HG03571 (cell line): Measurements from ENCODE around the gene SSX2IP.

Experiments
- ATAC-seq: cut with Tn5 transposase; IDR thresholded peaks from one replicate; pipeline ENCODE4 v1.9.1; 2021; ENCODE audit not compliant: unreplicated experiment

The SSX2IP gene

DNA sequence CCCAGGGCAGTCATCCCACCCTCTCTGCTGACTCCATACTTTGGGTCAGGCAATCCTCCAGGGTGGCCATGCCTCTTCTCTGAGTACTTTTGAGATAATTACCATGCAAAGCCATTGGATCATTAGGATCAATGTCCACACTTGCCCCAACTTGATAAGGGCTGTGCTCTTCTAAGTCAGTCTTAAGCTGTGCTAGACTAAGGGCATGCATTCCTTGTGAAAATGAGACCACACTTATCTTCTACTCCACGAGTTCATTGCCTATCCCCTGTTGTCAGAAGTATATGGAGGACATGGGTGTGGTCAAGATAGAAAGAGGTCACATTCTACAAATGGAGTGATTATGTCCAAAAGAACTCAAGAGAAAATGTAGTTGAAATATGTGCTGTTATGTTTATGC, 18.9 kb upstream of the SSX2IP start:
- no peak for ATAC-seq

DNA sequence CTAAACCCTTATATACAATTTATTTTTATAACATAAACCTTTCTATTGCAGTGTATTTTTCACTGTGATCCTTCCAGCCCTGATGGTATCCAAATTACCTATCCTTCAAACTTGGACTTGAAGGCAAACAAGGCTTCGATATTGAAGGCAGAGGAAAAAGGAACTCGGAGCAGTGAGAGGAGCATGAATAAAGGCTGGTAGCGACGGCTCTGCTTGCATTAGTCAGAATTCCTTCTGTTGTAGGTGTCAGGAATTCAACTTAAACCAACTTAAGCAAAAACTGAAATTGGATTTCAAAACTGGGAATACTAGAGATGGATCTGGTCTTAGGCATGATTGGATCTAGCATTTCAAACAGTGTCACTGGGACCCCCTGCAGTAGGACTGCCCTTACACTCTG, 17.8 kb upstream of the SSX2IP start:
- ATAC-seq, result no peak

DNA sequence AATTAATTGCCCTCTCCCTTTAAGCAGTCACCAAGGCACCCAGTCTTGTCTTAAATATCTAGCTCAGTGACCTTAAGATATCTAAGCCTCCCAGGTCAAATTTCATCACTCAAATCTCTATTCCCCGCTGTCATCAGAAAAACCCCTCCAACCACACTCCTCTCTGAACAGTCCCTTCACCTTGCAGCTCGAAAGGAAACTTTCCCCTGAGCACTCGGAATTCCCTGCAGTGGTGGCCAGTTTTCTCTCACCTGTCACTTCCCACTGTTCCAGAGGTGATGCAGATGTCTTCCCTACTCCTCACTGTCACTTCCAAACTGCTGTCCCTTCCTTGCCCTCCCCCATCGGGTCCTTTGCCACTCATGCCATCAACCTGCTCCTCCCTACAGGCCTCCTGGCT, 15.3 kb upstream of the SSX2IP start:
- no peak for ATAC-seq

DNA sequence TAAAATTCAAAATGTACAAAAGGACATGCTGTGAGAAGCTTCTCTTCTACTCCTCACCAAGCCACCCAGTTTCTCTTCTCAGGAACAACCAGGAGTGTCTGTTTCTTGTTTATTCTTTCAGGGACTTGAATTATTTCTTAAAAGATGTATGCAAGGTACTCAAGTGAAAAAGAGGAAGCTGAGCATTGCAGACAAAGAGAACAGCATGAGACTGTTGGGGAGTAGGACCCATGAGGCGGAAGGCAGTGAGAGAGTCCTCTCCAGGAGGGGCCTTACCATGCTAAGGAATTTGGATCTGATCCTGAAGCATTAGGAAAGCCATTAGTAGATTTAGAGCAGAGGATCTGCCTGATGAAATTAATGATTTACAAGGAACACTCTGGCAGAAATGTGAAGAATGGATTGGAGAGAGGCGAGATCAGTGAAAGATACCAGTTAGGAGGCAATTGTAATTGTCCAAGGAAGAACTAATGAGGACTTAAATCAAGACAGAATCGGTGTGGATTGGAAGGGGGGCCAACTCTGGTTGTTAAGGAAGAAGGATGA, 14.7 kb upstream of the SSX2IP start:
- ATAC-seq, result no peak

DNA sequence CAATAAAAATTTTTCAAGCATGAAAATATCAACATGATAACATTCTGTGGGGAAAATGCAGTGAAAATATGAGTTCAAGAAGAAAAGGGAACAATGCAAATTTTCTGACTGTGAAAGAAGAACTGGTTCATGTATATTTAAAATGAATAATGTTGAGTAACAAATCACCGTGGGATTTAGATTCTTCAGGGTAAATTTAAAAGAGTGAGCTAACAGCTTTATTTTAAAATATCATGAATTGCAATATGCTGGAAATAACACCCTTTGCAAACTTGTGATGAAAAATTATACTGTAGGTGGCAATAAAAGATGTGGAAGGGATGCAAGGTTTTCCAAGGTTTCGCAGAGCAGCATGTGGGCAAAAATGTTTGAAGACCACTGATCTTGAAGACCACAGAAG, 13.2 kb upstream of the SSX2IP start:
- ATAC-seq, result no peak

DNA sequence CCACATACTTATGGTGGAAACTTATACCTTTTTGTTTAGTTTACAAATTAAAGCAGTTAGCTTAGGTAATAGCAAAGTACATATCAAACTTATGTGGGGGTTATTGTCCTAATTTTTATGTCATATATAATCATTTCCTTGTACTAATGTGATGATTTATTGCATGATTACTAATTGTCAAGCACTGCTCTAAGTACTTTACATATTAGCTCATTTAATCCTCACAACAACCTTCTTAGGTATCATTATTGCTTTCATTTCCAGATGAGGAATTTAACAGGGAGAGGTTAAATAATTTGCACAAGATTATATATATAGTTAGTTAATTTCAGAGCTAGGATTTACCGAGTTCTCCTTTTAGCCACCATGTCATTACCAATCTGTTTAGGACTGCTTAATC, 11.9 kb upstream of the SSX2IP start:
- ATAC-seq, result no peak

DNA sequence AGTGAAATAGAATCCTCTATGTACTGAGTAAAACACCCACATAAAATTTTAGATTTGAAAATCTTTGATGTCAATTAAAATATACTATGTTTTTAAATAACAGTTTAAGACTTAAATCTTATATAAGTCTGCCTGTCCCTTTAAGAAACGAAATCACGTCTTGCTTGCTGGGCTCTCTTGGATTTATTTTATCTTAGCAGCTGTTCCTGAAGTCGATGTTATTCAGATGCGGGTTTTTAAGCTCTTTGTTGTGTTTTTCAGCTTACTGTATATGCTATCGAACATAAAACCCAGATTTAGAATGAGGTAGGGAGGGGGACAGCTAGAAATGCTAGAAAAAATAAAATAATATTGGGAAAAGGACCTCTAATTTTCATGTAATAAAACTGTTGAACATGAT, 11.1 kb upstream of the SSX2IP start:
- ATAC-seq, result no peak

DNA sequence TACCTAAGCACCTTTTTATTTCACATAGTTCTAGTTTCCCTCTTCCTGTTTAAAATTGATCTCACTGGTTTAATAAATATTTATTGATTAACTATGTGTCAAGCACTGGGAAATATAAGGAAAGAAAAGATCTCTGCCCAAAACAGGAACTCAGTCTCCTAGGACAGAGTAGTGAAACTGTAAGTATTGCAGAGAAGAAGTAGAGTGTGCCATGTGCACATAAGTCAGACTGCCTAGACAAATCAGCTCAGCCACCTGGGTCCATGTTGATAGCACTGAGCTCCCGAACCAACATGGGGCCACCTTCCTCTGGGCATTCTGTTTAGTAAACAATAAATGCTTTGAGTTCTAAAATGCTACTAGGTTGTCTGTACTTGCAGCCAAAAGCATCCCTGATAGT, 9.8 kb upstream of the SSX2IP start:
- ATAC-seq, result no peak

DNA sequence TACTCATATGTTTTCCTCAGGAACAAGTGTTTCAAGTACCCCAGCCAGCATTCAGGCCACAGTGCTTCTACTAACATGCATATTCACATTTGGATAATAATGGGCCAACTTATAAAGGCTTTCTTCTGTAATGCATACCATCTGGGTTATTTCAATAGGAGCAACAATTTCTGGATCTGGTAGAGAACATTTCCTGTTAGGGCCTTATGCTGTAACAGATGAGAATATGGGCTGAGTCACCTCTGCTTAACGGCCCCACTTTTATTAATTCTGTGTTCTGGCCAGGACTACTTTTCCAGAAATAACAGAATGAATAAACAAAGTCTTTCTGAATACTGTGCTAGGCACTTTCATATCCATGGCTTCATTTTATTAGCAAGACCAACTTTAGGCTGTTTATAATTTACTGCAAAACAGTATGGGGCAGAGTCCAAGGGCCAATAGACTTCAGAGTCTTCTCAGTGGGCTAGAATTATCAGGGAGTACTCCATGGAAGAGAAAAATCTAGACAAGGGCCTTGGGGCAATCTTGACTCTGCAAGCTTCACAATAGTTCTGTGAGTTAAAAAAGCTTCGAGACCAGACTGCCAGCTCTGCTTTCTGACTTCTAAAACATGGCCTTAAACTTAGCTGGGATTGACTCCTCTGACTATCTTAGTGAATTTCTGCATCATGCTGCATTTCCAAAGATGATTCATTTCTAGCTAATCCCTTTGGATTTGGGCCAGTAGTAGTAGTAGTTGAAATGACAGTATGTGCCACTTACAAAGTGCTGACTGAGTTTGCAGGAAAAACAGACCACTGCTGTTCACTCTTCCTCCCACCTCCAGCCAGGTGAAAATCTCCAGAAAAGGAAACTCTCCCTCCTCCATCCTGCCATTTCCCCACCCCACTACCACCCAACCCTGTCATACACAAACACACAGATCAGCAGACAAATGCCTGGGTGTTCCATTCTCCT, 8.2 kb upstream of the SSX2IP start:
- no peak for ATAC-seq

DNA sequence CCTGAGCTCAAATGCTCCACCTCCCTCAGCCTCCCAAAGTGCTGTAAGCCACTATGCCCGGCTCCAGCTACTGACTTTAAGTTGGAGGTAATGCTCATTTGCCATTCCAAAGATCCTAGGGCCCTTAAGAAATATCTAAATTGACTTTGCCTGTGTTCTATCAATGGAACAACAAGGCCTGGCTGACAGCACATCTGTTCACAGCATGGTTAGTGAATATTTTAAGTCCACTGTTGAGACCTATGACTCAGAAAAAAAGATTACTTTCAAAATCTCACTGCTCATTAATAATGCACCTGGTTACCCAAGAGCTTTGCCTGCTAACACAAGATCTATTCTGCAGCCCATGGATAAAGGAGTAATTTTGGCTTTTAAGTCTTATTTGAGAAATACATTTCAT, 3.5 kb upstream of the SSX2IP start:
- ATAC-seq, result no peak

DNA sequence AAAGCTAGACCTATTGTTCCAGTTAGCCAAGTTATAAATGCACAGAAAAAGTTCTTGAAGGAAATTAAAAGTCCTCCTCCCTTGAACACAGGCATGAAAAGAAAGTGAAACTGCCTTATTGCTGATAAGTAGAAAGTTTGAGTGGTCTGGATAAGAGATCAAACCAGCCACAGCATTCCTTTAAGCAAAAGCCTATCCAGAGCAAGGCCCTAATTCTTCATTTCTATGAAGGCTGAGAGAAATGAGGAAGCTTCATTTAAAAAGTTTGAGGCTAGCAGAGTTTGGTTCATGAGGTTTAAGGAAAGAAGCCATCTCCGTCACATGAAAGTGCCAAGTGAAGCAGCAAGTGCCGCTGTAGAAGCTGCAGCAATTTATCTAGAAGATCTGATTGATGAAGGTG, 2.7 kb upstream of the SSX2IP start:
- no peak for ATAC-seq

DNA sequence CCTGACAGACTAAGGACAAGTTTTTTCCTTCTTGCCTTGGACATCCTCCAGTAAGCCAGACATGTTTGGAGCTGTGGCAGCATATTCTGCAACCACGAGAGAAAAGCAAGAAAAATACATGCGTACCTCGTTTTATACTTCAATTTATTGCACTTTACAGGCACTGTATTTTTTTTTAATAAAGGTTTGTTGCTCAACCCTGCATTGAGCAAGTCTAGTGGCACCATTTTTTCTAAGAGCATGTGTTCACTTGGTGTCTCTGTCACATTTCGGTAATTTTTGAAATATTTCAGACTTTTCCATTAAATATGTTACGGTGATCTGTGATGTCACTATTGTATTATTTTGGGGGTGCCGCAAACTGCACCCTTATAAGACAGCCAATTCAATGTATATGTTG, 2.1 kb upstream of the SSX2IP start:
- no peak for ATAC-seq

DNA sequence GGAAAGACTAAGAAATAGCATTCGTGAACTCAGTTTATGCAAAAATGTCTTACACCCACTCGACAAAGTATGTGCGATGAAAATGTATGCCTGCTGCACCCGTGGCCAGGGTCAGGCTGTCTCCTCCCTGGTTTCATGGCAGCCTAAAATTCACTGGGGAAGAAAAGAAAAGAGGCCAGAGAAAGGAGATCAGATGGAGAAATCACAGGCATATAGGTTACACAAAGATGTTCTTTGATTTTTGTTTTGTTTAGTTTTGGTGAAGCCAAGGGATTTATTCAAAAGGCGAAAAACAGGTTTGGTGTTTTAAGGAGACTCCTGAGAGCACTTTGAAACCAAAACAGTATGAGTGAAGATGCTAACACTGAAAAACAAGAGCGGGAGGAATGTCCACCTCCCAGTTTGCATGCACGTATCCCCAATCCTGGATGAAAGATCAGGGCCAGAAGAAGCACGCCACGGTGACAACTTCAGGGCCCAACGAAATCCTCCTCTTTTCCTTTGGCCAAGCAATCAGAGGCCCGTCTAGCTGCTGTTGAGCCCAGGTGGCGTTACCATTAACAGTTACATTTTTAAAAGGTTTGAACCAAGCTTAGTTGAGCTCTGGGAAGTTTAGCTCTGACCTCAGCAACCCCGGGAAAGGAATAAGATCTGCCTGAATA, 992 bp upstream of the SSX2IP start:
- no peak for ATAC-seq

DNA sequence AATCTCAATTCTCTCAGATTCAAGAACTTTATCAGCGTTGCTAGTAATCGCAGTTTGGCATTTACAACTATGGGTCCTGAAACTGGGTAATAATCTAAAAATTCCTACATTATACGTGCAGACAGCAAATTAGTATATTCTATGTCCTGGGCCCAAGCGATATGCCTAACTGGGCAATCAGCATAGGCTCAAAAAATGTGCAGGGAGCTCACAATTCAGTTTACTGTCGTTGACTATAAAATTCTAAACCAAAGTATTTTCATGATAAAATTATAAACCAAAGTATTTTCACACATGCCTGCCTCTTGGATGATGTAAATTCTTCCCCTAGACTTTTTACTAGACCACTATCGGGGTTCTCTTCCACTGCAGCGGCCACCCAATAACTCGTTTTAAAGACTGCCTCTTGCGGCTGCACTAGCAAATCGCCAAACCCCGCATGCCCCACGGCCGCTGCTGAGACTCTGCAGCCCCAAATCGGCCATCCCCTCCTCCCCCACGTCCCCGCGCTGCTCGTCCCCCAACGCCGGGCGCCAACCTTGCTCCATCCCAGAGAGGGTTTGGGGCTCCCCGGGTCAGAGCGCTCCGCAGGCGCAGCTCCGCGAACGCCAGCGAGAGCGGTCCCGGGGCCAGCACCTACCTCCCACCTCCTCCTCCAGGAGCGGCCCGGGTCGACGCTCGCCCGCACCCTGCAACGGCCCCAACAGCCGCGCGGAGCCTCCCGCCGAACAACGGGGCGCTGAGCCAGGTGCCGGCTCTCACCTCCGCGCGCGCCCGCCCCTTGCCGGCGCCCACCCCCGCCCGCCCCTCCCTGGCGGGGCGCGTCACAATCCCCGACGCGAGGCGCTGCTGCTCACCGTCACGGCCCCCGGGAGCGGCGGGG, 506 bp downstream of the SSX2IP start:
- ATAC-seq, result no peak

DNA sequence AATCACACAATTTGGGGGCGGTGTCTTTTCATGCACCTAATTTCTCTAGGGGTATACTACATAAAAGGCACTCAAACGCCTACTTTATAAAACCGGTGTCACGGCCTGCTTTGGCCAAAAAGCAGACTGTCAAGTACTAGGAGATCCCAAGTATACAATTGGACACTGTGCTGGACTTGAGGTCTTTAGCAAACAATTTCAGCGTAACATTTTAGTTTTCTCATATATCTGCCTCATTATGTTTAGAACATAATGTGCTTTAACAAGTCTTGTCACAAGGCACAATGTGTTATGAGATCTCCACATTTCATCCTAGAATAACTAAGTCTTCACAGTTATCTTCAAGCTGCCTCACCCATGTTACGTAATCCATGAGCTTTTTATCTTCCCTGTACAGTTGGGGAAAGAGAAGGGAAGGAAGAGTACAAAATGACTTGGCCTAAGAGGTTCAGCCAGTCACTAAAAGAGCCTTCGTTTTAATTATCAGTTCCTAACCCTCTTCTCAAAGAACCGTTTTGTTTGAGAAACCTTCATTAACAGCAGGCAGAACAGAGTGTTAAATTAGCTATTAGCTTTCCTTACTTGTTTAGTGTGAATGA, 1.7 kb downstream of the SSX2IP start:
- no peak for ATAC-seq

DNA sequence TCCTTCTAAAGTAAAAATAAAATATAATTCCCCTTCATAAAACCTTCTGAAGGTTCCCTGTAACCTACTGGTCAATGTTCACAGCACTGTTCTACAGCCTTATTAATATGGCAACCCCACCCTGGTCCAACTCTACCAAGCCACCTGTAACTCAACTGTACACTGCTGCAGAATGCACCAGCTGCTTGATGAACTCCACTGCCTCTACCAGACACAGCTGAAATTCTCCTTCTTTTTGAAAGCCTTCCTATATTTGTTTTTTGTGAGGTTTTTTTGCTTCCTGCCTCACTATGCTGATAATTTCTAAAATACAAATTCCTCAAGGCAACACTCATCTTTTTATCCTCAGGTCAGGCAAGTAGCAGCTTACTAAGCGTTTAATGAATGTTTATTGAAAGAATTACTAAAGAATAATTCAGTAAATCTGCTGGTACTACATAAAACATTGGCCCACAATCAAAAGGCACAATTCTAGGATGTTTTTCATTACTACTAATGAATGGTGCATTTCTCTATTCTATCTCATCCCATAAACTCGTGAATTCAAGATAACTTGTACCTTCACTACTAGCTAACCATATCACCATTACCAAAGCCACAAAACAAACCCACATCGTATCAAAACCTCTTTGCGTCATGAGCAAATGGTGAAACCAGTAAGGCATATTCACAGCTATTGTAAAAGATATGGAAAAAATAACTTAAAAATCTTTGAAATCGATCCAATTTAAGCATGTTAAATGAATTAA, 2.4 kb downstream of the SSX2IP start:
- ATAC-seq, result no peak

DNA sequence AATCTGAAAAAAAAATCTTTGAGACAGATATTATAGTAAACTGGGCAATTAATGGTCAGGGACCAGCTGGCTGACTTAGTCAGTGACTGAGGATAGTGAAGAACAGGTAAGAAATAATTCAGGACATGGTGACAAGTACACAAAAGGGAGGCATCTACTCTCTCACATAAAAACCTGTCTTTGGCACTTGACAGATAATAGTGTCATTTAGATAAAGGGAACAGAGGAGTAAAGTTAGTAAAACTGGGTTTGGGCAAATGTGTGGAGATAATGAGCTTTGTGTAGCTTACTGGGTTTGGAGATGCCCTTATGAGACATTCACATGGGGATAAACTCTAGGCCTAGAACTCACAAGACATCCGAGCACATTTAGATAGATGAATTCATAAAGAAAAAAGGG, 4.0 kb downstream of the SSX2IP start:
- ATAC-seq, result no peak

DNA sequence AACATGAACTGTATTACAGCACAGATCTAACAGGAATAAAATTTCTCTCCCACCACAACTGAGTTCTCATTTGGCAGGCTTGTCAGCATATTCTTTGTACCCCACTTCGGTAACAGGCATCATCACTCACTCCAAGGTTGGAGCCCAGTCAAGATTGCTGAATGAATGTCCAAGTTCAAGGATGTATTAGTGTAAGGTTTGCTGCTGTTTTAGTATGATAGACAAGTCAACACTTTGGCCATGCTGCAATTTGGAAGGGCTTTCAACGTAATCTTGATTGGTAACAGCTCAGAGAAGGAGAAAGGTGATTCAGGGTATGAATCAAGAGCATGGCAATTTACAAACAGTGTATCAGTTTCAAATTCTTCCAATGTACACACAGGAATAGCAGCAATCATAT, 6.8 kb downstream of the SSX2IP start:
- ATAC-seq, result no peak

DNA sequence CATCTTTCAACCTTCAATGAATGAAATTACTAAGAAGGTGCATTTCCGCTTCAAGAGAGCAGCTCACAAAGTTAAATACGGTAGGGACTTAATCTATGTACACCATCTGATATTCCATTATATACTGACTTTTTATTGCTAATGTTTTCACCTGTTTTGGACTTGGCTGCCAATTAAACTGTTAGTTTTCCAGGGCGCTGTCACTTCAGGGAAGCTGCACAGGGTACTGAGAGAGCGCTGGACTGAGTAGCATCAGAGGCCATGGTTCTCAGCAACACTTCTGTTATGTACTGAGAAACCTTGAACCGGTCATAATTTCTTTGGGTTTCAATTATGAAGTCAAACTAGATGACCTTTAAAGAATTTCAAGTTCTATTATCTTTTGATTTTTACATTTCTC, 8.2 kb downstream of the SSX2IP start:
- ATAC-seq, result no peak

DNA sequence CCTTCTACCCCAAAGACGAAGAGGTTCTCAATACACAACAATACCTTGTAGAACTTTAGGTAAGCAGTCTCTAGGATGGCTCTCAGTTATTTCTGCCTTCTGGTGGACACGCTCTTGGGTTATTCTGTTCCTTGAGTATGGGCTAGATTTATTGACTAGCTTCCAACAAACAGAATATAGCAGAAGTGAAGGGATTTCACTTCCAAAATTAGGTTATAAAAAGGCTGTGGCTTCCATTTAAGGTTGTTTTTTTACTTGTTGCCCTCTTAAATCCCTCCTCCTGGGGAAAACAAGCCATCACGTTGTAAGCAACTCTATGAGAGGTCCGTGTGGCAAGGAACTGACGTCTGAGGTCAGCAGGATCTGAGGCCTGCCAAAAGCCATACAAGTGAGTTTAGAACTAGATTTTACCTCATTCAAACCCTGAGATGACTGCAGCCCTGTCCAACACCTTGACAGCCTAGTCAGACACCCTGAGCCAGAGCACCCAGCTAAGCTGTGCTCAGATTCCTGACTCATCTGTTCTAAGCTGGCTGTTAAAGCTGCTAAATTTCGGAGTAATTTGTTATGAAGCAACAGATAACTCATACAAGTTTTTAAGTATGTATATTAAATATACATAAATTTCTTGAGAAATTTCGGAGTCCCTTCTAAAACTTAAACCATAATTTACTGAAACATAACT, 12.7 kb downstream of the SSX2IP start:
- no peak for ATAC-seq
